Tibial nerve (tissue), 3 donors: ENCODE measurements around the gene ITGA5.

Source experiments
- POLR2A ChIP-seq, 2 donors: fragments of 450-650 bp; IDR thresholded peaks; one replicate each; pipeline ENCODE4 v1.6.1; 2017; ENCODE audit warnings: antibody characterized with exemption in 2 of 2, mild to moderate bottlenecking in 2 of 2, moderate library complexity in 2 of 2
- TF ChIP-seq, protein P1 (sequence below), 5 experiments: fragments of 200-600 bp in 3 of 5; fragments of 450-650 bp in 2 of 5; sonication (generic) in 3 of 5; IDR thresholded peaks; one replicate each; pipeline ENCODE4 v1.5.1; 2016 to 2019; ENCODE audit warnings: antibody characterized with exemption in 5 of 5, mild to moderate bottlenecking in 3 of 5, moderate library complexity in 2 of 5

DNA sequence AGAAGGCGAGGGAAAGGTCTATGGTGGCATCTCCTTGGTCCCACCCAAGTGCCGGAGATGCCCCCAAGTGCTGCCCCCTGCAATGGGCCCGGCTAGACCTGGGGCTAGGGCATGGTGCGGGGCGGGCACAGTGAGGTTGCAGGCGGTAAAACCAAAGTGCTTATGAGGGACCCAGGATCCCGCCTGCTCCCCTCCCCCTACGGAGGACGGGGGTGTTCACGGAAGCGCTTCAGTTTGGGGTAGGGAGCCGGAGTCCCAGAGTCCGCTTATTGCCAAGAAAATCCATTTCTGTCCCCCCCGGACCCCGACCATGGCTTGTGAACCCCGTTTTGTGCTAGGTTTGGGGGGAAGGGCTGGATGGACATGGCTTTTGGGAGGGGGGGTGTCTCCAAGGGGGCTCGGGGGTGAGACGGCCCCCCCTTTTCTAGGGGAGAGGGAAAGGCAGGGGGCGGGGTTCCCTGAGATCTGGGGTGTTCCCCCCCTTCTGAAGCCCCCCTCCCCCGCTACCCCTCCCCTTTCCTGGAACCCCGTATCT is 49.4 kb downstream of the ITGA5 start:
- TF ChIP-seq, protein P1, sequence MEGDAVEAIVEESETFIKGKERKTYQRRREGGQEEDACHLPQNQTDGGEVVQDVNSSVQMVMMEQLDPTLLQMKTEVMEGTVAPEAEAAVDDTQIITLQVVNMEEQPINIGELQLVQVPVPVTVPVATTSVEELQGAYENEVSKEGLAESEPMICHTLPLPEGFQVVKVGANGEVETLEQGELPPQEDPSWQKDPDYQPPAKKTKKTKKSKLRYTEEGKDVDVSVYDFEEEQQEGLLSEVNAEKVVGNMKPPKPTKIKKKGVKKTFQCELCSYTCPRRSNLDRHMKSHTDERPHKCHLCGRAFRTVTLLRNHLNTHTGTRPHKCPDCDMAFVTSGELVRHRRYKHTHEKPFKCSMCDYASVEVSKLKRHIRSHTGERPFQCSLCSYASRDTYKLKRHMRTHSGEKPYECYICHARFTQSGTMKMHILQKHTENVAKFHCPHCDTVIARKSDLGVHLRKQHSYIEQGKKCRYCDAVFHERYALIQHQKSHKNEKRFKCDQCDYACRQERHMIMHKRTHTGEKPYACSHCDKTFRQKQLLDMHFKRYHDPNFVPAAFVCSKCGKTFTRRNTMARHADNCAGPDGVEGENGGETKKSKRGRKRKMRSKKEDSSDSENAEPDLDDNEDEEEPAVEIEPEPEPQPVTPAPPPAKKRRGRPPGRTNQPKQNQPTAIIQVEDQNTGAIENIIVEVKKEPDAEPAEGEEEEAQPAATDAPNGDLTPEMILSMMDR (IDR thresholded peaks at IDR 0.05): no peak
- no peak for TF ChIP-seq POLR2A (IDR thresholded peaks at IDR 0.05)
